AG04449 (cell line): Measurements from ENCODE around the gene METTL21C.

Experiments used
- CTCF ChIA-PET: fragments of 350-600 bp; formaldehyde crosslinking; extraction: SDS; loops from one replicate; lab custom pipeline; 2021; ENCODE audit warnings: antibody characterized with exemption; lab: Yijun Ruan, JAX
- POLR2A ChIA-PET: fragments of 400-600, 350-600 bp; formaldehyde crosslinking; extraction: SDS; loops from one replicate; lab custom pipeline; 2020; ENCODE audit warnings: antibody characterized with exemption, inconsistent platforms; lab: Yijun Ruan, JAX
- DNase-seq: peaks from one replicate; pipeline ENCODE4 v3.0.0-alpha.2; 2010; ENCODE audit warnings: low read depth, low spot score
- H3K4me3 ChIP-seq: 2 replicates; pipeline ENCODE4 v1.5.1; 2011; ENCODE audit warnings: low read depth, mild to moderate bottlenecking, control low read depth, low read length
- CTCF ChIP-seq: IDR thresholded peaks from one replicate; pipeline ENCODE4 v1.5.1; 2011; ENCODE audit warnings: mild to moderate bottlenecking, moderate library complexity, low read length, control low read depth, inconsistent platforms; ENCODE audit not compliant: insufficient read depth; ENCODE audit errors: missing control alignments

METTL21C gene

GRCh38 chr13:102642475-102642874, 52.4 kb downstream of the METTL21C start:
- TF ChIP-seq CTCF: no peak
- H3K4me3 ChIP-seq: no peak overlapping the region
- ChIA-PET POLR2A (no interaction called here), CTCF (interaction anchor here (0.6 to 2.2 kb wide), 5 partner anchors 8 to 131 kb away, joined by 3 to 4 read pairs (median 4); partner anchors contain the start of gene TEX30)
- no peak for DNase-seq

GRCh38 chr13:102642029-102642428, 52.8 kb downstream of the METTL21C start:
- no peak for TF ChIP-seq CTCF
- H3K4me3 ChIP-seq: no peak overlapping the region
- ChIA-PET POLR2A (no interaction called here), CTCF (interaction anchor here (0.9 to 2.2 kb wide), 3 partner anchors 8 to 48 kb away, joined by 4 read pairs; no protein-coding TSS in a partner anchor)
- no peak for DNase-seq

- ChIA-PET CTCF (no interaction called here), POLR2A (no interaction called here)
- no peak overlapping the region for H3K4me3 ChIP-seq
- no peak for DNase-seq
- TF ChIP-seq CTCF: no peak
Observed at GRCh38 chr13:102638741-102639140, 56.1 kb downstream of the METTL21C start.
